ENCODE results near the gene MBD3L3. TPM values are rescaled to one million over a fixed set of nuclear protein-coding genes. Genes with fewer than 3 reads are reported as not detected.
"Not testable (repeated sequence)": the region's sequence is repeated elsewhere in the genome, so short reads cannot be mapped to it uniquely, and the experiment has no call there.

MBD3L3 gene
- polyA plus RNA-seq, 1 donor from 2014 or later = not detected

GRCh38 chr19:7063764-7064418 lies 5.4 kb upstream of the MBD3L3 start:
- no peaks in the 10 kb centered on the region for H3K27me3 ChIP-seq (ENCODE audit: insufficient read depth, low read depth, low read length)
- H3K9ac ChIP-seq (ENCODE audit: low read length) = no peak overlapping the region
- H3K9me2 ChIP-seq (ENCODE audit: insufficient read depth, low read length) = no peaks in the 10 kb centered on the region
- H4K20me1 ChIP-seq (ENCODE audit: insufficient read depth) = no peaks in the 10 kb centered on the region
- no peak overlapping the region for H3K27ac ChIP-seq (ENCODE audit: low read length)
- H2AFZ ChIP-seq (ENCODE audit: low read depth, low read length) = no peak overlapping the region
- H3K4me3 ChIP-seq (ENCODE audit: low read length) = no peak overlapping the region
- no peak overlapping the region for H3K4me2 ChIP-seq (ENCODE audit: low read length)
- TF ChIP-seq, protein P1, sequence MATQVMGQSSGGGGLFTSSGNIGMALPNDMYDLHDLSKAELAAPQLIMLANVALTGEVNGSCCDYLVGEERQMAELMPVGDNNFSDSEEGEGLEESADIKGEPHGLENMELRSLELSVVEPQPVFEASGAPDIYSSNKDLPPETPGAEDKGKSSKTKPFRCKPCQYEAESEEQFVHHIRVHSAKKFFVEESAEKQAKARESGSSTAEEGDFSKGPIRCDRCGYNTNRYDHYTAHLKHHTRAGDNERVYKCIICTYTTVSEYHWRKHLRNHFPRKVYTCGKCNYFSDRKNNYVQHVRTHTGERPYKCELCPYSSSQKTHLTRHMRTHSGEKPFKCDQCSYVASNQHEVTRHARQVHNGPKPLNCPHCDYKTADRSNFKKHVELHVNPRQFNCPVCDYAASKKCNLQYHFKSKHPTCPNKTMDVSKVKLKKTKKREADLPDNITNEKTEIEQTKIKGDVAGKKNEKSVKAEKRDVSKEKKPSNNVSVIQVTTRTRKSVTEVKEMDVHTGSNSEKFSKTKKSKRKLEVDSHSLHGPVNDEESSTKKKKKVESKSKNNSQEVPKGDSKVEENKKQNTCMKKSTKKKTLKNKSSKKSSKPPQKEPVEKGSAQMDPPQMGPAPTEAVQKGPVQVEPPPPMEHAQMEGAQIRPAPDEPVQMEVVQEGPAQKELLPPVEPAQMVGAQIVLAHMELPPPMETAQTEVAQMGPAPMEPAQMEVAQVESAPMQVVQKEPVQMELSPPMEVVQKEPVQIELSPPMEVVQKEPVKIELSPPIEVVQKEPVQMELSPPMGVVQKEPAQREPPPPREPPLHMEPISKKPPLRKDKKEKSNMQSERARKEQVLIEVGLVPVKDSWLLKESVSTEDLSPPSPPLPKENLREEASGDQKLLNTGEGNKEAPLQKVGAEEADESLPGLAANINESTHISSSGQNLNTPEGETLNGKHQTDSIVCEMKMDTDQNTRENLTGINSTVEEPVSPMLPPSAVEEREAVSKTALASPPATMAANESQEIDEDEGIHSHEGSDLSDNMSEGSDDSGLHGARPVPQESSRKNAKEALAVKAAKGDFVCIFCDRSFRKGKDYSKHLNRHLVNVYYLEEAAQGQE (IDR thresholded peaks at IDR 0.05; ENCODE audit: borderline replicate concordance) = no peak
- TF ChIP-seq POLR2AphosphoS5 (IDR thresholded peaks at IDR 0.05) (no peak), TAF1 (IDR thresholded peaks at IDR 0.05; ENCODE audit: low read depth) (no peak), EZH2 (IDR thresholded peaks at IDR 0.05; ENCODE audit: borderline replicate concordance, insufficient read depth, low read length, poor library complexity, severe bottlenecking) (no peak), EP300 (conservative IDR thresholded peaks at IDR 0.05; ENCODE audit: poor library complexity, severe bottlenecking) (no peak), SMC3 (conservative IDR thresholded peaks at IDR 0.05; ENCODE audit: poor library complexity) (no peak), RAD21 (conservative IDR thresholded peaks at IDR 0.05) (no peak), MXI1 (conservative IDR thresholded peaks at IDR 0.05; ENCODE audit: poor library complexity, severe bottlenecking) (no peak)
- TF ChIP-seq, protein P2, sequence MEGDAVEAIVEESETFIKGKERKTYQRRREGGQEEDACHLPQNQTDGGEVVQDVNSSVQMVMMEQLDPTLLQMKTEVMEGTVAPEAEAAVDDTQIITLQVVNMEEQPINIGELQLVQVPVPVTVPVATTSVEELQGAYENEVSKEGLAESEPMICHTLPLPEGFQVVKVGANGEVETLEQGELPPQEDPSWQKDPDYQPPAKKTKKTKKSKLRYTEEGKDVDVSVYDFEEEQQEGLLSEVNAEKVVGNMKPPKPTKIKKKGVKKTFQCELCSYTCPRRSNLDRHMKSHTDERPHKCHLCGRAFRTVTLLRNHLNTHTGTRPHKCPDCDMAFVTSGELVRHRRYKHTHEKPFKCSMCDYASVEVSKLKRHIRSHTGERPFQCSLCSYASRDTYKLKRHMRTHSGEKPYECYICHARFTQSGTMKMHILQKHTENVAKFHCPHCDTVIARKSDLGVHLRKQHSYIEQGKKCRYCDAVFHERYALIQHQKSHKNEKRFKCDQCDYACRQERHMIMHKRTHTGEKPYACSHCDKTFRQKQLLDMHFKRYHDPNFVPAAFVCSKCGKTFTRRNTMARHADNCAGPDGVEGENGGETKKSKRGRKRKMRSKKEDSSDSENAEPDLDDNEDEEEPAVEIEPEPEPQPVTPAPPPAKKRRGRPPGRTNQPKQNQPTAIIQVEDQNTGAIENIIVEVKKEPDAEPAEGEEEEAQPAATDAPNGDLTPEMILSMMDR (IDR thresholded peaks at IDR 0.05; ENCODE audit: poor library complexity, severe bottlenecking) = no peak
- no peaks in the 10 kb centered on the region for H3F3A ChIP-seq (ENCODE audit: insufficient read depth, low read length, poor library complexity, severe bottlenecking)
- no peaks in the 10 kb centered on the region for H3K9me3 ChIP-seq (ENCODE audit: low read length)
- H3K79me2 ChIP-seq (replicated peaks; ENCODE audit: insufficient read depth, low read length) = no peaks in the 10 kb centered on the region
- no peaks in the 10 kb centered on the region for H3K36me3 ChIP-seq (ENCODE audit: insufficient read depth, low read length)

GRCh38 chr19:7063339-7063738 lies 4.9 kb upstream of the MBD3L3 start:
- Histone ChIP-seq H3K27ac (ENCODE audit: low read length) (no peak overlapping the region), H2AFZ (ENCODE audit: low read depth, low read length) (no peak overlapping the region), H3K79me2 (replicated peaks; ENCODE audit: insufficient read depth, low read length) (no peaks in the 10 kb centered on the region), H3K9me2 (ENCODE audit: insufficient read depth, low read length) (no peaks in the 10 kb centered on the region), H3K9ac (ENCODE audit: low read length) (no peak overlapping the region), H3K27me3 (ENCODE audit: insufficient read depth, low read depth, low read length) (no peaks in the 10 kb centered on the region), H3K4me2 (ENCODE audit: low read length) (no peak overlapping the region), H3K4me3 (ENCODE audit: low read length) (no peak overlapping the region), H3K9me3 (ENCODE audit: low read length) (no peaks in the 10 kb centered on the region), H3F3A (ENCODE audit: insufficient read depth, low read length, poor library complexity, severe bottlenecking) (no peaks in the 10 kb centered on the region), H4K20me1 (ENCODE audit: insufficient read depth) (no peaks in the 10 kb centered on the region), H3K36me3 (ENCODE audit: insufficient read depth, low read length) (no peaks in the 10 kb centered on the region)
- no peak for TF ChIP-seq TAF1 (IDR thresholded peaks at IDR 0.05; ENCODE audit: low read depth)
- TF ChIP-seq SMC3 (conservative IDR thresholded peaks at IDR 0.05; ENCODE audit: poor library complexity) = no peak
- TF ChIP-seq POLR2AphosphoS5 (IDR thresholded peaks at IDR 0.05) = no peak
- TF ChIP-seq, protein P1 (IDR thresholded peaks at IDR 0.05; ENCODE audit: borderline replicate concordance) = no peak
- TF ChIP-seq, protein P2 (IDR thresholded peaks at IDR 0.05; ENCODE audit: poor library complexity, severe bottlenecking) = no peak

GRCh38 chr19:7059977-7060376 lies 1.5 kb upstream of the MBD3L3 start:
- H3K27ac ChIP-seq (ENCODE audit: low read length); H3K9me2 ChIP-seq (ENCODE audit: insufficient read depth, low read length); H4K20me1 ChIP-seq (ENCODE audit: insufficient read depth); H3K9ac ChIP-seq (ENCODE audit: low read length); H3F3A ChIP-seq (ENCODE audit: insufficient read depth, low read length, poor library complexity, severe bottlenecking); H3K4me3 ChIP-seq (ENCODE audit: low read length); H3K79me2 ChIP-seq (replicated peaks; ENCODE audit: insufficient read depth, low read length); H3K36me3 ChIP-seq (ENCODE audit: insufficient read depth, low read length); H2AFZ ChIP-seq (ENCODE audit: low read depth, low read length); H3K27me3 ChIP-seq (ENCODE audit: insufficient read depth, low read depth, low read length); H3K4me2 ChIP-seq (ENCODE audit: low read length); H3K9me3 ChIP-seq (ENCODE audit: low read length): not testable (repeated sequence)

Data from neural cell (in vitro differentiated cells).